8988T (cell line): ENCODE measurements around the gene SEZ6L2.
"Not testable (repeated sequence)": the region's sequence is repeated elsewhere in the genome, so short reads cannot be mapped to it uniquely, and the experiment has no call there.

ENCODE experiments used
- DNase-seq: peaks from one replicate; pipeline ENCODE4 v3.0.0; 2011

SEZ6L2 gene

DNA sequence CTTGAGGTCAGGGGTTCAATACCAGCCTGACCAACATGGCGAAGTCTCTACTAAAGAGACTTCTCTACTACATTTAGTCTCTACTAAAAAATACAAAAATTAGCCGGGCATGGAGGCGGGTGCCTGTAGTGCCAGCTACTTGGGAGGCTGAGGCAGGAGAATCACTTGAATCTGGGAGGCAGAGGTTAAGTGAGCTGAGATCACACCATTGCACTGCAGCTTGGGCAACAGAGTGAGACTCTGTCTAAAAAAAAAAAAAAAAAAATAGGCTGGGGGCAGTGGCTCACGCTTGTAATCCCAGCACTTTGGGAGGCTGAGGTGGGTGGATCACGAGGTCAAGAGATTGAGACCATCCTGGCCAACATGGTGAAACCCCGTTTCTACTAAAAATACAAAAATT, 10.5 kb upstream of the SEZ6L2 start:
- DNase-seq = not testable (repeated sequence)

- no peak for DNase-seq
Observed at GRCh38 chr16:29909391-29909790, 10.0 kb upstream of the SEZ6L2 start.

GRCh38 chr16:29908719-29909220, 9.4 kb upstream of the SEZ6L2 start:
- no peak for DNase-seq

- DNase-seq = no peak
Observed at GRCh38 chr16:29907973-29908372, 8.6 kb upstream of the SEZ6L2 start.

GRCh38 chr16:29906520-29907244, 7.3 kb upstream of the SEZ6L2 start:
- DNase-seq = no peak

DNA sequence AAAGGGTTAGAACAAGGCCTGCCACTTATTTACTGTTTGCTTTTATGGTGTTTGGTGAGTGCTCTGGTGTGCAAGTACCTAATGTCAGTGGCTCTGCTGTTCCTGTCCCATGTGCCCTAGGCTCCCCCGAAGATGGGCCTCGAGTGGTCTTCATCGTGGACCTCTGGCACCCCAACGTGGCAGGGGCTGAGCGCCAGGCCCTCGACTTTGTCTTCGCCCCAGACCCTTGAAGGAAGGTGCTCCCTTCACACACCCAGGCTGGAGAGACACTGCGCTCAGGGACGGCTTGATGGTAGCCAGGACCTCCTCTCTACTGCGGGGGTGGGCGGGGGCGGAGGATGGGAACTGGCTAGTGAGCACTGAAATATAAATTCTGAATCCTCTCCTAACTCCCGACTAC, 6.3 kb upstream of the SEZ6L2 start:
- DNase-seq = no peak

- DNase-seq = no peak
Observed at GRCh38 chr16:29904947-29905346, 5.6 kb upstream of the SEZ6L2 start.

GRCh38 chr16:29903590-29903989, 4.2 kb upstream of the SEZ6L2 start:
- DNase-seq = no peak

- DNase-seq = no peak
Observed at GRCh38 chr16:29901607-29901945, 2.2 kb upstream of the SEZ6L2 start.

DNA sequence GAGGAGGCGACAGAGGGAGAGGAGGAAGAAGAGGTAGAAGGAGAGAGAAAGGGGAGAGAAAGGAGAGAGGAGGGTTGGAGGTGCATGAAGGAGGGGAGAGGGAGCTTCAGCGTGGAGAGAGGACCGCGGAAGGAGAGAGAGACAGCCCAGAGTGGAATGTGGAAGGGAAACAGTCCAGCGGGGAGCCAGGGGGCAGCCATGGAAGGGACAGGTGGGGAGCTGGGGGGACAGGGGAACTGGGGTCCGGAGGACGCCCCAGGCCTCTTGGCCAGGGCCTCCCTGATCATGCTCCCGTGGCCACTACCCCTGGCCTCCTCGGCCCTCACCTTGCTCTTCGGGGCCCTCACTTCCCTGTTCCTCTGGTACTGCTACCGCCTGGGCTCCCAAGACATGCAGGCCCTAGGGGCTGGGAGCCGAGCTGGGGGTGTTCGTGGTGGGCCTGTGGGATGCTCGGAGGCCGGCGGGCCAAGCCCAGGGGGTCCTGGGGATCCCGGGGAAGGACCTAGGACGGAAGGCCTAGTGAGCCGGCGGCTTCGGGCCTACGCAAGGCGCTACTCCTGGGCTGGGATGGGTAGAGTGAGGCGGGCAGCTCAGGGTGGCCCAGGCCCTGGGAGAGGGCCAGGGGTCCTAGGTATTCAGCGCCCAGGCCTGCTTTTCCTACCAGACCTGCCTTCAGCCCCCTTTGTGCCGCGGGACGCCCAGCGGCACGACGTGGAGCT, 1.7 kb upstream of the SEZ6L2 start:
- no peak for DNase-seq

DNA sequence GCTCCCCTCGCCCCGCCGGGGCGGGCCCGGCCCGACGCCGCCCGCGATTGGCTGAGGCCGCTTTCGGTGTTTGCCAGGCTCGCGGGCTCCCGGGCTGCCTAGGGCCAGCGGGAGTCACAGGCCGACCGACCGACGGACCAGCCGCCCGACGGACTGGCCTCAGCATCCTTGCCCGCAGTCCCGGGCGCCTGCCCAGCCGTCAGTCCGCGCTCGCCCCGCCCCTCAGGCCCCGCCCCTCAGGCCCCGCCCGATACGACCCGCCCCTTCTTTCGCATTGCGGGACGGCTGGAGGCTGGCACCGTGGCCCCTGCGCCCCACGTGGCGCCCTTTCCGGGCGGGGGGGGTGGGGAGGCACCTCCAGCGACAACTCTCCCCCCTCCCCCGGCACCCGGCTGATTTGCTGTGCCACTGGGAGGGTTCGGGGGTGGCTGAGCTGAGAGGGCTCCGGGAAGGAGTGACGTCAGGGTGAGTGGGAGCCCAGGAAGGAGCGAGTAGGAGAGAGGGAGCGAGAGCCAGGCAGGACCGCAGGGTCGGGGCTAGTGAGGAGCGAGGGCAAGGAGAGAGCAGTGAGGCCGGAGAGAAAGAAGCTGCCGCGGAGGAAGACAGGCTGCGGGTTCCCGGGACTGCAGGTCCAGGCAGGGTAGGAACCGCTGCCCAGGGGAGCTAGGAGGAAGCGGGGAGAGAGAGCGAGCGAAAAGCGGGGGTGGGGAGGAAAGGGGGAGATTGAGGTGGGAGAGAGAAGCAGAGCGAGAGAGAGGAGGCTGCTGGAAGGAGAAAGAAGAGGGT, 945 bp upstream of the SEZ6L2 start, which contains the start of gene ASPHD1:
Gene ASPHD1 (plus strand): TSS at position 387 of the 786 bp plus-strand sequence. CDS start 484 bp downstream, outside the sequence.
- peak; percentile 56 for DNase-seq

DNA sequence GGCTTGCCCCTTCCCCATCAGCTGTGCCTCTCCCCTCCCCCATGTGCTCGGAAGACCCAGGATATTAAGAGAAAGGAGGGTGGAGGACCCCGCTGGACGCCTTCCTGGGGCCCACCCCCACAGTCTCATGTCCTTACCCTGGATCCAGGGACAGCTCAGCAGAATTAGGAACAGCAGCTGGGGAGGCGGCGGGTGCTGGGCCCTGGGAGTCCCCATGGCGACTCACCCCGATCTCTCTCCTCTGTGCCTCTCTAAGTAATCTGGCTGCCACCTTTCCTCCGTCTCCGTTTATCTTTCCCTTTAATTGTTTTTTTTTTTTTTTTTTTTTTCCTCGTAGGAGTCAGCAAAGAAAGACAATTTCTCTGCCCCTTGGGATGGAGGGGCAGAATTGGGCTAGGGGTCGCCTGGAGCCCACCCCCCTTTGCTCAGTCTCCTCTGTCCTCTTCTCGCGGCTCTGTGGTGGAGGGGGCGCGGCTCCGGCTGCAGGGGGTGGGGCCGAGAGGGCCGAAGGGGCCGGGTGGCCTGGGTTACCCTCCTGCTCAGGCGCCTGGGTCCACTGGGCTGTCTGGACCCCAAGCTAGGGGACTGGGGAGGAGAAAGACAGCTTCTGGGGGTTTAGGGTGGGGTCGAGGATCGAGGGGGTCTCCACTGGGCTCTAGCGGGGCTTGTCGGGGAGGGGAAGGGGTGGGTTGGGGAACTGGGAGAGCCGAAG, 390 bp downstream of the SEZ6L2 start:
- DNase-seq = peak; percentile 53

- no peak for DNase-seq
Observed at GRCh38 chr16:29898135-29898803, 1.1 kb downstream of the SEZ6L2 start.

DNA sequence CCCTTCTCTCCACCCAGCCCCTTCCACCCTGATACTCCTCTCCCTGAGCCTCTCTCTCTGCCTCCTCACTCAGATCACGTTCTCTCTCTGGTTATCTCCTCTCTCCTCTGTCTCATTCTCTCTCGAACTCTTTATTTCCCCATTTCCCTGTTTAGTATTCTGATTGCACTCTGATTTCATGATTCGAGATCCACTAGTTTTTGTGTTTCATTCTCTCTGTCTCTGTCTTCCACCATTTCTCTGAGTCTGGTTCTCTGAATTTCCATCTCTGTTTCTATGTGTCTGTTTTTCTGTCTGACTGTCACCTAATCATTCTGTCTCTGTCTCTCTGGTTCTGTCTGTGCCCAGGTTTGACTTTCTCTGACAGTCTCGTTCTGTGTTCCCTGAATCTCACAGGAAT, 2.0 kb downstream of the SEZ6L2 start:
- no peak for DNase-seq

- DNase-seq = no peak
Observed at GRCh38 chr16:29896841-29897240, 2.5 kb downstream of the SEZ6L2 start.

DNA sequence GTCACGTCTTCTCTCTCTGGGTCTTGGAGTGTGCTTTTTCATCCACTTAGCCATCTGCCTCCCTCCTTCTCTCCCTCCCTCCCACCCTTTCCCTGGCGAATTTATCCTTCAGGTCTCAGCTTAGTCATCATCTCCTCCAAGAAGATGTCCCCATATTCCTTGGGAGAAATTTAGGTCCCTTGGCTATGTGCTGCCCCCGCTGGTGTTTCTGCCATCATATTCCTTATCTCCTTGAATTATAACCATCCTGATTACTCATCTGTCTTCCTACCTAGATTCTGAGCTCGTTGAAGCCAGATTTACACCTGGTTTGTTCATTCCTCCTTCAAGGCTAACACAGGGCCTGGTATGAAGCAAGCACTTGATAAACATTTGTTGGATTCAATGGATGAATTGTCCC, 5.0 kb downstream of the SEZ6L2 start:
- DNase-seq = no peak

- no peak for DNase-seq
Observed at GRCh38 chr16:29893553-29893952, 5.8 kb downstream of the SEZ6L2 start.

DNA sequence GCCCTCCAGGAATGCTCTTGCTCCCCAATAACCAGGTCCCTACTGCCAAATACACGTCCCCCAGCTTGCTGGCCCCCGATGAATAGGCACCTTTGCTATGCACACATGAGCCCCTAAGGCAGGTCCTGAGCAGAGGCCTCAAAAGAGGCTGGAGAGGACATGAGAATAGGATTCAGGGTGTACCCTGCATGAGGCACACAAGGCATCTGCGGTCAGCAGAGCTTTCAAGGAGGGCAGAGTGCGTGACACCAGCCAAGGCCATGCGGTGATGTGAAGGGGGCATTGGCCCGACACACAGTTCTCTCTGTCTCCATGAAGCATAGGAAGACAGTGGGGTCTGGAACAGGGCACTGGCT, 6.9 kb downstream of the SEZ6L2 start:
- DNase-seq = no peak

- no peak for DNase-seq
Observed at GRCh38 chr16:29891525-29892457, 7.6 kb downstream of the SEZ6L2 start.

- DNase-seq = not testable (repeated sequence)
Observed at GRCh38 chr16:29889372-29889771, 10.0 kb downstream of the SEZ6L2 start.

DNA sequence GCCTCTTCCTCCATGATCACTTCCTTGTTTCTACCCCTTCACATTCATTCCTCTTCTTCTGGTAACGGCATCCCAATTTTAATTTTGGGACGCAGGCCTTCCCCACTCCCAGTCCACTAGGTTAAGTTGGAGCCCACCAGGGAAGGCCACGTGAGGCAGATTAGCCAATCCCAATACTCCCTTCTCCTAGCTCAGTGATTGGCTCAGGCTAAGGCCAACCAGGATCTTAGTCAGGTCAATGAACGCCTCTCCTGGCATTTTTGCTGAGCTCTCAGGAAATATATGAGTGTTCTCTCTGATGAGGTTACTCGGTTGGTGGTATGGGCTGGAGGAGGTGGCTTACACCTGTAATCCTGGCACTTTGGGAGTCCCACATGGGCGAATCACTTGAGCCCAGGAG, 15.4 kb downstream of the SEZ6L2 start:
- DNase-seq = no peak
